Femur (tissue), 1 donor: ENCODE data around the gene ITIH1.

Source experiments
- DNase-seq: peaks from one replicate; pipeline ENCODE4 v3.0.0-alpha.2; 2017

ITIH1 gene

GRCh38 chr3:52790741-52791140 lies 13.3 kb downstream of the ITIH1 start:
- no peak for DNase-seq

DNA sequence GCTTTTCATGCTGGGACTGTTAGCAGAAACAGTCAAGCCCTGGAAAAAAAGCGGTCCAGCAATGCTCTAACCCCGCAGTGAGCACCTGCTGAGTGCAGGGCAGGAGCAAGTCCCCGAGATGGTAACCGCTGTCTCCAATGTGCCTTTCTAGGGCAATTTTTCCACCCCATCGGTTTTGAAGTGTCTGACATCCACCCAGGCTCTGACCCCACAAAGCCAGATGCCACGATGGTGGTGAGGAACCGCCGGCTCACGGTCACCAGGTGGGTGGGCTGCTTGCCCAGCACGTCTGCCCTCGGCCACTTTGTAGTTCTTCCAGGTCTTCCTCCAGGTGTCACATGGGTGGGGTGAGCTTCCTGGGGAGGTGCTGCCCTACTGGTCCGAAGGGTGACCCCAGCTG lies 14.0 kb downstream of the ITIH1 start:
- DNase-seq, result no peak

- no peak for DNase-seq
Observed at GRCh38 chr3:52791928-52792327, 14.5 kb downstream of the ITIH1 start.

DNA sequence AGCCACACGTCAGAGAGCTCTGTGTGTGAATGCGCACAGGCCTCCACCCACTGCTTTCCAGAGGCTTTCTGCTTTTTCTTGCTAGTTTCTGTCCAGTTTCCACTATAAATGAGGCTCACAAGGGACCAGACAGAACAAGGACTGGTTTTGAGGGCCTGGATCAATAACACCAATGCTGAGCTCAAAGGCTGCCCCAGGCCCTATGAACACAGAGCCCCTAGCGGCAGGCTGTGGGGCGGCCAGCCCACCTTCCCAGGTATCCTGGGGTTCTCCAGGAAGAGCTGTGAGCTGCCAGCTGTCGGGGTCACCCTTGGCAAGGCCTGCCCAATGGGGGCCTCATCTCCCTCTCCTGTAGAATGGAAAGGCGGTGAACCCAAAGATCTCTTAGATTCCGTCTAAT lies 15.0 kb downstream of the ITIH1 start:
- no peak for DNase-seq

- DNase-seq, result no peak
Observed at GRCh38 chr3:52792961-52793695, 15.7 kb downstream of the ITIH1 start.

DNA sequence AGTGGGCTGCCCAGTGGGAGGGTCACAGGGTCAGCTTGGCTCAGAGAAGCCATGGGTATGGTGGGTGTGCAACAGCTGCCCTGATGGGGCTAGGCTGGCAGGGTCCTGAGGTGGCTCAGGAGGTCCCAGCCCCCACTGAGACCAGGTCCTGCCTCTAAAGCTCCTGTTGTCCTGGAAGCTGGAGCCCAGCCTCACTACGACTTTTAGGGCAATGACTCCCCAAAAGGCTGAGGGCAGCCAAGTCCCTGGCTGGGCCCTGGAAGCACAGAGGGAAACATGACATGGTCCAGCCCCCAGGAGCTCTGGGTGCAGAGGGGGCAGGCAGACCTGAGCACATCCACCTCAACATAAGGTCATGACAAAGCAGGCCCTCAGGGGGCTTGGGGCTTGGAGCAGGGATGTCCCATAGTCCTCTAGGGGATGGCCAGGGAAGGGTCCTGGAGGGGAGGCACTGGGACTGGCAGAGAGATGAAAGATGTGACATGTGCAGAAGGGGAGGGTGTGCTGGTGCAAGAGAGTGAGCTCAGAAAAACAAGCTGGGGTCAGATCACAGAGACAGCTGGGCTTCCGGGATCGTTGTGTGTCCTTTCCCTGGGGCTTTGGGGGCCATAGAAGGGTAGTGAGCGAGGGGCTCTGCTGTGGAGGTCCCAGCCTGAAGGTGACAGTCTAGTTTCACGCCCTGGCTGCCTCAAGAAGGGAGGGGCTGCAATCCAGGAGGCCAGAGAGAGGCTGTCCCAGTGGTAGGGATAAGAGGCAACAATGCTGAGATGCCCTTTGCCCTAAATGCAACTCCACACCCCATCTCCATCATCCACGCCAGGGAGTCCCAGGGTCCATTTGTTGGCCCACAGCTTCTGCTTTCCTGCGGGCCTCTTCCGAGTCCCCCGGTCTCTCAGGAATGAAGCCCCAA lies 16.6 kb downstream of the ITIH1 start:
- no peak for DNase-seq

DNA sequence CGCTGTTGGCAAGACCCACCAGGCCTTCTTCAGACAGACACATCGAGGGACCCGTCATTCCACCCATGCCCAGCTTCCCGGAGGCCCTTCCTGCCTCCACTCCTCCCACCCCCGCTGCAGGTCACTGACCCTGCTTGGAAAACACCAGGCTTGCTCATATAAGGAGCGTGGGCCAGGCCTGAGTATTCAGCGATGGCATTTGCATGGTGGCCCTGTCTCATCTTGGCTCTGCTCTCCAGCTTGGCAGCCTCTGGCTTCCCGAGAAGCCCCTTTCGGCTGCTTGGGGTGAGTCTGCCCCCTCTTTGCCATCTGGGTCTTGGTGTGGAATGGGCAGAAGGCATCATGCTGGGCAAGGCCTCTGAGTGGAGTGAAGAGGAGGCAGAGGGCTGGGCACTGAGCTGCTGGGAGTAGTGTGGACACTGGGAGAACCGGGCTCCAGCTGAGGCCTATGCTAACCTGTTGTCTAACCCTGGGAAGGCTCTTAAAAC lies 17.3 kb downstream of the ITIH1 start, which contains the start of gene ITIH3:
Gene ITIH3 (plus strand): TSS at position 185 of the 488 bp plus-strand sequence. CDS start 8 bp downstream, at position 193.
- DNase-seq, result no peak

- DNase-seq, result no peak
Observed at GRCh38 chr3:52795298-52795900, 18.0 kb downstream of the ITIH1 start.

GRCh38 chr3:52796411-52796810 lies 19.0 kb downstream of the ITIH1 start:
- DNase-seq, result no peak

DNA sequence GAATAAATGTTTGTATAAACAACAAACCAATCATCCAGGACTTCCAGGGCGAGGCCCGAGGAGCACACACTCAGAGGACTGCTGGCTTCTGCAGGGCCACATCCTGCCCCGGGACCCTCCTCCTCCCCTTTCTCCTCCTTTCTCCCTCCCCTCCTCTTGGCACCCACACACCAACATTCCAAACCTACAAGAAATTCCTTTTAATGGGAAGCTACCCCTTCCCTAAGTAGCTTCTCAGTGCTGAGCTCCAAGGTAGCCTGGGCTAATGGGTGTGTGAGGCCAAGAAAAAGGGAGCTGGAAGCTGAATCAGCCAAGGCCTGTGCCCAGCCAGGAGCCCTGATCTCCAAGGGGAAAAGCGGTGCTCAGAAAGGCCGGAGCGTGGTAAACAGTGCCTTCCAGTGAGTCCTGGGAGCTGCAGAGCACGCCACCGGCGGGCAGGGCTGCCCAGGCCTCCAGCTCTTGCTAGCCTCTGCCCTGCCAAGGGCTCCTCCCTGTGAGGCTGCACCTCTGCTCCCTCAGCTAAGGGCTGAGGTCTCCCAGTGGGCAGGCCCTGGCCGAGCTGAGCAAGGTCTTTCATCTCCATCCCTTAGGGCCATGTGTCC lies 21.1 kb downstream of the ITIH1 start:
- no peak for DNase-seq

DNA sequence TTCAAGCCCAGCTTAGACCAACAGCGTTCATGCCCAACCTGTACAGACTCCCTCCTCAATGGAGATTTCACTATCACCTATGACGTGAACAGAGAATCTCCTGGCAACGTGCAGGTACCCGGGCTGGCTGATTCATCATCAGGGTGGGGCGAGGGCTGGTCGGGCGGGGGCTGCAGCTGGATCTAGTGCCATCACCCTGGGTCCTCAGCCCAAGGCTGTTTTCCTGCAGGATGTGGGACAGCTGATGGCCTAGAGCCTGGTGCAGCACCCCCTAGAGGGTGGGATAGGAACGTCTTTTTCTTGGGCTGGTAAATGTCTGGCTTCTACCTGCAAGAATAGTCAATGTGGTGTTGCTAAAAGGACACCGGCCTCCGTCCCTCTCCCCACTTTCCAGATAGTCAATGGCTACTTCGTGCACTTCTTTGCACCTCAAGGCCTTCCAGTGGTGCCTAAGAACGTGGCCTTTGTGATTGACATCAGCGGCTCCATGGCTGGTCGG lies 21.6 kb downstream of the ITIH1 start:
- DNase-seq, result no peak

- no peak for DNase-seq
Observed at GRCh38 chr3:52800079-52800478, 22.7 kb downstream of the ITIH1 start.

GRCh38 chr3:52801839-52802238 lies 24.4 kb downstream of the ITIH1 start:
- DNase-seq, result no peak

GRCh38 chr3:52805270-52806039 lies 28.1 kb downstream of the ITIH1 start:
- DNase-seq, result no peak

DNA sequence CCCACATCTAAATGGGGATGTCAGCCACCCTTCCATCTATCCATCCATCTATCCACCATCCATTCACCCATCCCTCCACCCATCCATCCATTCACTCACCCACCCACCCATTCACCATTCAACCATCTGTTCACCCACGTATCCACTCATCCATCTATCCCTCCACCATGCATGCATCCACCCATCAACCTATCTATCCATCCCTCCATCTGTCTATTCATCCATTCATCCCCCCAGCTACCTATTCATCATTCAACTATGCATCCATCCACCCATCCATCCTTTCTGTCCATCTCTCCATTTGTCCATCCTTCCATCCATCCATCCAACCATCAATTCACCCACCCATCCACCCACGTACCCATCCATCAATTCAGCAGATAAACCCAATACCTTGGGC lies 31.8 kb downstream of the ITIH1 start:
- no peak for DNase-seq

- no peak for DNase-seq
Observed at GRCh38 chr3:52809662-52810377, 32.4 kb downstream of the ITIH1 start.

- DNase-seq, result no peak
Observed at GRCh38 chr3:52810923-52811322, 33.5 kb downstream of the ITIH1 start.

GRCh38 chr3:52811452-52812011 lies 34.1 kb downstream of the ITIH1 start:
- DNase-seq, result no peak

- no peak for DNase-seq
Observed at GRCh38 chr3:52813810-52814209, 36.4 kb downstream of the ITIH1 start.

DNA sequence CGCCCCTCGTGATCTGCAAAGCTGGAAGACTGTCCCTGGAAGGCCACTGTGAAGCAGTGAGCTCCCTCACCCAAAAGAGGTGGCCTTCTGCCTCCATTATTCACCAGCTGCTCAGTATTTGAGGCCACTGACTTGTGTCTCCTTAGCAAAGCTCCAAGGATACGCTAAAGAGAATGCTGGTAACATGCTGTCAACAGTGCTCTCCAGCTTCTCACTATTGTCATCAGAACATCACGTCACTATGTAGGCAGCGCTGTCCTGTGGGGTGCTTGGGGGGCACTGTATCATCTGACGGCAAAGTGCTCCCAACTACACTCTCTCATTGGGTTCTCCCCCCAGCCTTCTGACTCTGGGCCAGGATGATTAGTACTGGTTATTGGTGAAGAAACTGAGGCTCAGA lies 38.8 kb downstream of the ITIH1 start:
- DNase-seq, result no peak

DNA sequence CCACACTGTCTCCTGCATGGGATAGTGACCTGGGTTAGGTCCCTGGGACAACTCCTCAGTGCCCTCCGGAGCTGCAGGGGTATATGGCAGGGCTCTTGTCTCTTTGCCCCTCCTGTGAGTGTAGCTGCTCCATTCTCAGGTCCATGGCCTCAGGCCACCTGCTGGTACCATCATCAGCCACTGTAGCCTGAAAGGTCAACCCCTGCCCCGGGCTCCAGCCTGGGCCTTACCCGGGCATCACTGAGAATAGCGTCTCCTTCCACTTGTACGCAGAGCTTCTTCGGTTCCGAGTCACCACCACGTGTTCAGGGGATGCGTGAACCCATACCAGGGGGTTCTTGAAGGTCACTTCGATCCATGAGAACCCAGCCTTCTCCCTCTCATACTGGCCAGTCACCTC lies 39.3 kb downstream of the ITIH1 start:
- DNase-seq, result no peak
